GM06990 (cell line): ENCODE results near the gene LMOD3.

Experiments
- DNase-seq: peaks from one replicate; pipeline ENCODE4 v3.0.0-alpha.2; 2011; ENCODE audit not compliant: insufficient read length; ENCODE audit errors: extremely low read depth
- H3K27me3 ChIP-seq: replicated peaks from 2 replicates; pipeline ENCODE4 v1.6.0; 2011; ENCODE audit warnings: low read length; ENCODE audit not compliant: control insufficient read depth, insufficient read depth
- H3K36me3 ChIP-seq: 2 replicates; pipeline ENCODE4 v1.5.1; 2011; ENCODE audit warnings: low read length; ENCODE audit not compliant: control insufficient read depth, insufficient read depth
- H3K4me3 ChIP-seq: replicated peaks from 2 replicates; pipeline ENCODE4 v1.5.1; 2011; ENCODE audit warnings: low read depth, mild to moderate bottlenecking, control low read depth, low read length
- CTCF ChIP-seq: IDR thresholded peaks from 2 replicates; pipeline ENCODE4 v1.5.1; 2011; ENCODE audit warnings: low read length, control low read depth, mild to moderate bottlenecking, inconsistent platforms; ENCODE audit not compliant: insufficient read depth, poor library complexity, severe bottlenecking

LMOD3 gene

GRCh38 chr3:69126999-69127398 is 4.6 kb upstream of the LMOD3 start:
- no peaks in the 10 kb centered on the region; the same call in 1 of the 2 replicates for H3K27me3 ChIP-seq
- H3K36me3 ChIP-seq = no peaks in the 10 kb centered on the region
- TF ChIP-seq CTCF = no peak
- H3K4me3 ChIP-seq = no peak overlapping the region
- DNase-seq = no peak

GRCh38 chr3:69126216-69126615 is 3.8 kb upstream of the LMOD3 start:
- no peak overlapping the region for H3K4me3 ChIP-seq
- DNase-seq = no peak
- no peak for TF ChIP-seq CTCF
- no peaks in the 10 kb centered on the region; the same call in 1 of the 2 replicates for H3K27me3 ChIP-seq
- H3K36me3 ChIP-seq = no peaks in the 10 kb centered on the region

GRCh38 chr3:69121950-69122349 is 445 bp downstream of the LMOD3 start:
- TF ChIP-seq CTCF = no peak
- Histone ChIP-seq H3K4me3 (no peak overlapping the region), H3K27me3 (no peaks in the 10 kb centered on the region; the same call in 1 of the 2 replicates), H3K36me3 (no peaks in the 10 kb centered on the region)
- DNase-seq = no peak

GRCh38 chr3:69121513-69121912 is 882 bp downstream of the LMOD3 start:
- TF ChIP-seq CTCF = no peak
- H3K4me3 ChIP-seq = no peak overlapping the region
- H3K27me3 ChIP-seq = no peaks in the 10 kb centered on the region
- DNase-seq = no peak
- no peaks in the 10 kb centered on the region for H3K36me3 ChIP-seq

GRCh38 chr3:69120879-69121464 is 1.4 kb downstream of the LMOD3 start:
- TF ChIP-seq CTCF = peak; percentile 87
- H3K36me3 ChIP-seq = no peaks in the 10 kb centered on the region
- no peaks in the 10 kb centered on the region for H3K27me3 ChIP-seq
- H3K4me3 ChIP-seq = no peak overlapping the region
- peak; percentile 34 for DNase-seq

- Histone ChIP-seq H3K4me3 (no peak overlapping the region), H3K27me3 (no peaks in the 10 kb centered on the region), H3K36me3 (no peaks in the 10 kb centered on the region)
- DNase-seq = no peak
- TF ChIP-seq CTCF = no peak
Measured at GRCh38 chr3:69119681-69120080, 2.7 kb downstream of the LMOD3 start.
